NK-92 (cell line): ENCODE results near the gene MALRD1.

Source experiments
- DNase-seq: peaks from one replicate; lab custom pipeline; 2025; ENCODE audit not compliant: unreplicated experiment; lab: John Stamatoyannopoulos, UW

MALRD1 gene

DNA sequence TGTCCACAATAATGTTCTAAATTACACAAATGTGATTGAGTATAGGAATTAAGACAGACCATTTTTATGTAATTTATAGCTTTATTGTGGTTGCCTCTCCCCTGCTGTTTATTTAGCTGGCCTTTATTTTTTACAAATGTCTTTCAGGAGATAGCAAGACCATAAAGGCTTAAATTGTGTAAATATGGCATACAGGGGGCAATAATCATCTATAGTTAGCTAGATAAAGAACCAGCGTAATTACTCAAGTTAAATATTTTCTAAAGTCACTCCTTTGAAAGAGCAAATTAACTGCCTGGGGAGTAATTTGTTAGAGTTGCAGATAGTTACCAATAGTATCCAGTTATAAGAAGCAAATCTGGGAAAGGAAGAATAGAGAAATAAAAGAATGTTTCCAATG lies at the start of gene MALRD1:
Gene MALRD1, plus strand, starts transcription at position 313 of the 400 bp plus-strand sequence. CDS start 138 bp downstream, outside the sequence.
- no peak for DNase-seq

DNA sequence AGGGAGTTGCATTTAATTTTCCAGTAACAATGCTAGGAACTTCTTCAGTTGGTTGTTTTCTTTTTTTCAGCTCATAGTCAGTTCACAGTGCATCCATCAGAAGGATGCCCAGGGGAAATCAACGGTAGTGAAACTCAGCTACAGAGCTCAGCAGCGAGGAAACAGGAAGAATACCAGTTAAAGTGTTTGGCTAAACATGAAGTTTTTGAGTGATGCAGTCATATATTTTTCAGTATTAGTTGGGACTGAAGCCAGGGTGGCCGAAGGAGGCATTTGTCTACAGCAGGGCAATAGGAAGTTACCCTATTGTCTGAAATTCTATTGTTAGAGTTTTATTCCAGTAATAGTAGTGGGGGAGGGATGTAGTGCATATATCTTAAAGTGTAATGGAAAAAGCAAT lies 45.3 kb upstream of the MALRD1 start:
- DNase-seq: no peak

DNA sequence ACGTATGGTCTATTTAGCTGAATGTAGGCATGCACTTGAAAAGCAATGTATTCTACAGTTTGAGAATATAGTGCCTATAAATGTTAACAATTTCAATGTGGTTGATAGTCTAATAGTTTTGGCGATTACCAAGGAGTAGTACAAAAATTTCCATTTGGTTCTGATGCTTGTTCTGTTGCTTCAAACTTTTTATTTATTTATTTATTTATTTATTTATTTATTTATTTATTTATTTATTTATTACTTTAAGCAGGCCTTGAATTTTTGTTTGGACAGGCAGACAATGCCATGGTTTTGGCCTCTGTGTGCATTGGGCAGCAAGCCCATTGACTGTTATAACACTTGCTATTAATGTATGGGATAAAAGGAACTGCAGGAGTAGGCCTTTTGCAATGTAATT lies 36.5 kb upstream of the MALRD1 start:
- DNase-seq: no peak

DNA sequence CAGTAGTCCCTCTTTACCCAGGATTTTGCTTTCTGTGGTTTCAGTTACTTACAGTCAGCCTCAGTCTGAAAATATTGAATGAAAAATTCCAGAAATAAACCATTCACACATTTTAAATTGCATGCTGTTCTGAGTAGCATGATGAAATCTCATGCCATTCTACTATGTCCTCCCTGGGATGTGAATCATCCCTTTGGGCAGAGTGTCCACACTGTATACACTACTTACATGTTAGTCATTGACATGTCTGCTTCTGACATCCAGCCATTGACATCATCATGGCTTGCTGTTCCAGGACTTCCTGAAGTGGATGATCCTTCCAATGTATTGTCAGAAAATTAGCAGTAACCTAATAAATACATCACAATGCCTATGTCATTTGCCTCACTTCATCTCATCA lies 34.6 kb upstream of the MALRD1 start:
- no peak for DNase-seq

DNA sequence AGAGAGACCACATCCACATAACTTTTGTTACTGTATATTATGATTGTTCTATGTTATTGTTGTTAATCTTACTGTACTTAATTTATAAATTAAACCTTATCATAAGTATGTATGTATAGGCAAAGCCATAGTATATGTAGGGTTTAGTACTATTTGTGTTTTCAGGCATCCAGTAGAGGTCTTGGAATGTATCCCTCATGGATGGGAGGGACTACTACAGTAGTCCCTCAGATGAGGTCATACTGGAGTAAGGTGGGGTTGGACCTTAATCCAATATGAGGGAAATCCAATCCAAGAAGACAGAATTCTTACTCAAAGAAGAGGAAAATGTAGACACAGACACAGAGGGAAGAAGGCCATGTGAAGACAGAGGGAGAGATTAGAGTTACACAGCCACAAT lies 34.1 kb upstream of the MALRD1 start:
- no peak for DNase-seq

DNA sequence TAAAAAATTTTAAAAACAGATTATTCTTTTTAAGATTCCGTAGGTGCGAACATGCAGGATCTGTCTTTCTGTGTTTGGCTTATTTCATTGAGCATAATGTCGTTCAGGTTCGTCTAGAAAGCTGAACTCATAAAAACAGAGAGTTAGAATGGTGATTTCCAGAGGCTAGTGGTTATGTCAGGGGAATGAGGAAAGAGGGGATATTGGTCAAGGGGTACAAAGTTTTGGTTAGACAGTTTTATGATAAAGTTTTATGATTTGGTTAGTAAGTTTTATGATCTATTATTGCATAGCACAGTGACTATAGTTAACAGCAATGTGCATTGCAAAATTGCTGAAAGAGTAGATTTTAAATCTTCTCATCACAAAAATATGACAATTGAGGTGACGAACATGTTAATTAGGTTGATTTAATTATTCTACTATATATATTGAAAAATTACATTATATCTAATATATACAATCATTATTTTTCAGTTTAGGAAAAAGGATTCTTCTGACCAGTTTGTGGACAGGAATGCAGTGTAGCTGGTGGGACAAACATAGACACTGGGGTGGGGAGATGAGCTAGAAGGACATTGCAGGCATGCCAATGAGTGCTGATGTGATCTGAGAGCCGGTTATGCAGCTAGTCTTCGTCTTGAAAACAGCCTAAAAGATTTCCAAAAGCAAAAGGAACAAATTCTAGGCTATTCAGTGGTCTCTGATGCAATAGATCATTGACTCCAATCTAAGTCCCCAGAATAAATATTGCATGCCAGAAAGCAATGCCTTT lies 31.3 kb upstream of the MALRD1 start:
- DNase-seq: no peak

DNA sequence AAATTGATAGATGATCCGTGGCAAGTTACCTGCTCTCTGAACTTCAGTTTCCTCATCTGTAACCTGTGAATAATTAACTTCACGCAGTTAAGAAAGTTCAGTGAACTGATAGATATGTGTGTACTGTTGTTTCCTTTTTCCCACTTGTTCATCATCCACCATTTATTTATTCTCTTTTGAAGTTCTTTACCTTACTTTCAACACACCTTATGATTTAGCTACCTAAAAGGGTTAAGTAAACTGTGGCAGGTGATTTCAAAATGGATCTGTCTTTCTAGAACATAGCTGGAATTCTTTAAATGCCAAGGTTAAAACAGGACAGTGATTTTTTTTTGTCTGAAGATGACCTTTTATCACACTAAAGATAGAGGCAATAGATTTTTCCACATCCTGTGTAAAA lies 27.4 kb upstream of the MALRD1 start:
- no peak for DNase-seq

DNA sequence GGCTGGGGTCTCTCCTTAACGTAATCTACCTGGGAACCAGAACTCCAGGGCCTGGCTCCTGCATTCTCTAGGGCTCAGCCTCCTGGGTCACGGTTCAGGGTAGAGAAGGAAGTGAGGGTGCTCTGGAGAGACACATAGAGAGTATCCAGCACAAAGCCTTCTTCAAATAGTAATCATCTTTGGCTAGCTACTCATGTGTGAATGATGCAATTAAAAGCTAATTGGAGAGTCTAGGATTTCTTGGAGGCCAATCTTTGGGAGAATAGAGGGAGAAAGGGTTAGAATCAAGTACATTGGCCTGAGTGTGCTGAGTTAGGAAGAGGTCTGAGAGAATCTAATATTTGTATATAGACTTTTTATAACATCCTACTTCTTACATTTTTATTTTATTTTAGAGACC lies 24.0 kb upstream of the MALRD1 start:
- DNase-seq: no peak

DNA sequence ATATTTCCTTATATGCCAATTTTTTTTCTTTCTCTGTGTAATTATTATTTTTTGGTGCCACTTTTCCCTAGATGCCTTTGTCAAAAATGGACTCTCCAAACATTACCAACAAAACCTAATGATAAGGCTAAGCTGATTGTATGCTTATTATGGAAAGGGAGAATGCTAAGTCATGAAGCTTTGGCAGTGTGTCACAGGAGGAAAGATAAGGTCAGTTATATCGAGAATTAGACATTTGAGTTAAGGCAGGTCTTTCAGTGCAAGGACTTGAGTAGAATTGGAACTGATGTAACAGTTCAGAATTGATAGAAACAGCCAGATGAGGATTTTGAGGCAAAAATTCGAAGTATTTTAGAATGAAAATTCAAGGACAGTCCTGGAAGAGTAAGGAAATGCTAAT lies 16.8 kb upstream of the MALRD1 start:
- DNase-seq: no peak

DNA sequence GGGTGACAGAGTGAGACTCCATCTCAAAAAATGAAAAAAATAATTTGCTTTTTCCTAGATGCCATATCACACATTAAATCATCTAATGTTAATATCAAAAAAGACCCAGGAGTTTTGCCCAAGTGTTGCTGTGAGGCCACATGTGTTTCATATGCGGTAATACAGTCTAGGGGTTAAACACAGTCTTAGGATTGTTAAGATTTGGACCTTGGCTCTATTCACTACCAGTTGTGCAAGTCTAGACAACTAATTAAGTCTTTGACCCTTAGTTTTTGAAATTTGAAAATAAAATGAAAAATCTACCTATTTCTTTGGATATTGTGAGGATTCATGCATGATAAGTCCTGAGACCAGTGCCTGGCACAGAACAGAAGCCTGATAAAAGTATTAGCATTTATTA lies 14.9 kb upstream of the MALRD1 start:
- DNase-seq: no peak

DNA sequence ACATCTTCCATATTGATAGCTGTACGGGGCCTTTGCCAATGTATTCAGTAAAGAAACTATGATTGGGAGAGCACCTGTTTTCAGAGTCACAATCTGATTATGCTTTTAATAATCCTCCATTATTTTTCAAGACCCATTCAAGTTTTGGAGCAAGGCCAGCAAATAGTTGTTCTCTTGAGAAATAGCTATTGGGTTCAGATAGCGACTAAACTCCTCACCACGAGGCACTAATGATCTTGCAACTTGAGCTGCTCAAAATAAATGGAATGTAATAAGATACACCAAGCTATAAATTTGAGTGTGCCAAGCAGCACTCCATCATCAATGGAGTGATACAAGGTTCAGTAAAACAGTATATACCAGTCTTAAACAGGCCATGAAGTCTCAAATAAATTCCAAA lies 7.4 kb upstream of the MALRD1 start:
- no peak for DNase-seq

DNA sequence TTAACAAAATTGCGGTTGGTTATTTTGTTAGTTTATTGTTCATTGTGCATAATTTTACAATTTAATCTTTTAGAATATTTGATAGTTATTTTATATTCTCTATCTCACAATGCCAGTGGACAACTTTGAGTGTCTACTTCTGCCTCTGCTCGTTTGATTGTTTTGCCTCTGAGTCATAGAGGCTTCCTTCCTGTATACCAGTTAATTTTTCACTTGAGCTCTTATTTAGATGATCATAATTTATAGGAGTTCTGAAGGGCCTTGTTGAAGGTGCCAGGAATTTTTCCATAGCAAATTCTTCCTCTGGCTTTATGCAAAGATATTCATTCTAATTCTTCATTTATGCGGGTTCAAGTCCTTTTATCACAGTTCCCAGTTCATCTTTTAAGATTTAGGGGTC lies 5.2 kb upstream of the MALRD1 start:
- no peak for DNase-seq

DNA sequence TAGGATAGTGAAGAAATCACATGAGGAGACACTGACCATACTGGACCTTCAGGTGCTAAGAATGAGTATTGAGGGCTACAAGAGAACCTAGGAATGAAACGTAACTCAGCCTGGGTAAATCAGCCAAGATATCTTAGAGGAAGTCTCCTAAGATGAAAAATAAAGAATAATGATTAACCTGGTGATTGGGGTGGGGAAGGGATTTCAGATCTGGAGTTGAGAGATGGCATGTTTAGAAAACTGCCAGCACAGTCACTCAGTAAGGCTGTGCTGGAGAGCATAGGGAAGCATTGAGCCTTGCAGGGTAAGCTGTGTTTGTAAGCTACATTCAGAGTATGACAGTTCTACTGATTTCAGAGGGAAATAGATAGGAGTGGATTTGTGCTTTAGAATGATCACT lies 1.9 kb upstream of the MALRD1 start:
- no peak for DNase-seq

DNA sequence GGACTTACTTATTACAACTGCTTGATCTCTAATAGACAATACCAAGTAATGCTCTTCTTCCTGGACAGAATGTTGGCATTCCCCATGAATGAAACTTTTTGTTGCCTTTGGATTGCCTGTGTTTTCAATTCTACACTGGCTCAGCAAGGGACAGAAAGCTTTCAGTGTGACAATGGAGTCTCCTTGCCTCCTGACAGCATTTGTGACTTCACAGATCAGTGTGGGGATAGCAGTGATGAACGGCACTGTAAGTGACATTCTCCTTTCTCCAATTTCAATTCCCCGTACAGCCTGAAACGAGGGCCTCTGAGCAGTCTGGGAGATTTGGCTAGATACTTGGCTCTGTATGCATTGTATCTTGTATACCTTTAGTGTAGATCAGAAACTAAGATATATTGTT lies 290 bp downstream of the MALRD1 start:
- DNase-seq: no peak

DNA sequence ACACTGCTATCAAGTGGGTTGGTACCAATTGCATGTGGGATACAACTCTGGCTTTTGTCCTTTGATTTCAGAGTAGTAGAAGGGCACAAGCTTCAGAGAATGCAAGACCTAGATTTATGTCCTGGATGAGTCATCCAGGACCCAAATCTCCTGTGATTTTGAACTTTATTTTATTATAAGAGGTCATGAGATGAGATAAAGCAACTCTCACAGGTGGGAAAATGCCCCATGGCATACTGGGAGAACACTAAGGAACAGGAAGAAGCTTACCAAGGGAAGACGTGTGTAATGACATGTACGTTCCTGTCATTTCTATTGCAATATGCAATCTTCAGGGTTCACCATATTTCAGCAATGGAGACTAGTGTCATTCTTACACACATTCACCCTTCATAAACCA lies 966 bp downstream of the MALRD1 start:
- no peak for DNase-seq

DNA sequence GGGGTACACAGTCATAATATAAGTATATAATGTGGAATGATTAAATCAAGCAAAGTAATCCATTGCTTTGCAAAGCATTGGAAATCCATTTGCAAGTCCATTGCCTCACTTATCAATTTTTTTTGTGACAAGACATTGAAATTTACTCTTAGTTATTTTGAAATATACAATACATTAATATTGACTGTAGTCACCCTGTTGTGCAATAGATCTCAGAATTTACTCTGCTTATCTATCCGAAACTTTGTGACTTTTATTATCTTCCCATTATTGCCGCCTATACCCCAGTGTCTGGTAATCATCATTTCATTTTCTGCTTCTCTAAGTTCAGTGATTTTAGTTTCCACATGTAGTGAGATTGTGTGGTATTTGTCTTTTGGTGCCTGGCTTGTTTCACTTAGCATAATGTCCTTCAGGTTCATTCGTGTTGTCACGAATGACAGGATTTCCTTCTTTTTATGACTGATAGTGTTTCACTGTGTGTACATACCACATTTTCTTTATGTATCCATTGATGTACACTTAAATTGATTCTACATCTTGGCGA lies 5.8 kb downstream of the MALRD1 start:
- no peak for DNase-seq

DNA sequence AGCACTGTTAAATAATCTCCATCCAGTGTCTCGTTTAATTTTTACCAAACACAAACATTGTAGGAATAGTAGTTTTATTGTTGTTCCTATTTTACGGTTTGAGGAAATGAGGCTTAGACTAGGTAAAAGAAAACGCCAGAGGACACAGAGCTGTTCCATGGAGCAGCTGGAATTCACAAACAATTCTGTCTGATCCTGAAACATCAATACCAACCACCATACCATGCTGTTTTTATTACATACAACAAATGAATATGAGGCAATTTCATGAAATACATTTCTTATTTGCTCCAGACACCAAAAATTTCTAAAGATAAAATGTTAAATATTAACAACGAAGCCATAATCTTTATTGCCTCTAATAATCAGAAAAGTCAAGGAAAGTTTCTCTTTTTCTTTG lies 9.4 kb downstream of the MALRD1 start:
- DNase-seq: no peak

DNA sequence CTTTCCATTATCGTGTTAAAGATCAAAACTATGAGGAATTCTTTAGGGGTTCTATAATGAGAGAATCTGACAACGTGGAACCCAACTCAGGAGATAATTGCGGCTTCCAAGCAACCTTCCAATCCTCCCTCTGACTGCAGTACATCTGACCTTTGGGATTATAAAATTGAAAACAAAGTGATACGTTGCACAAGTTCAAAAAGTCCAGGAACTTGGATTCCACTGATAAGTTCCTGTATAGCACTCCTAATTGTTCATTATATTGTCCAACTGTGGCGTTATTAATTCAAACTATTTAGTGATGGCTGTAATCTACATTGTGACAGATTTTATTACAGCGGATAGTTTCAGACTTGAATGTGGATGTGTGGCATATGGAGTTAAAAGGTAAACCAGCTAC lies 15.4 kb downstream of the MALRD1 start:
- no peak for DNase-seq

DNA sequence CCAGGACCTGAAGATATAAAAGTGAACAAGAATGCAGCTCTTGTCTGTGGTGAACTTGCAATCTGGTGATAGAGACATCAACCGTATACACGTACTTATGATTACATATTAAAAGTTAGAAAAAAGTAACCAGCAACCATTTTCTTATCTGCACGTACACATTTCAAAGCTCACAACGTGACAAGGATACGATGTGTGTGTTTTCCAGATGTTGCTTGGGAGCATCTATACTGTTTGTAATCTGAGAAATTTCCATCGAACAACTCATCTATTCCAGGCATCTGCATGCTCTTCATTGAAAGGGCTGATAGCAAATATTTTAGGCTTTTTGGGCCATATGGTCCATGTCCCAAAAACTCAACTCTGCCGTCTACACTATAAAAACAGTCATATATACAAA lies 23.3 kb downstream of the MALRD1 start:
- DNase-seq: no peak

DNA sequence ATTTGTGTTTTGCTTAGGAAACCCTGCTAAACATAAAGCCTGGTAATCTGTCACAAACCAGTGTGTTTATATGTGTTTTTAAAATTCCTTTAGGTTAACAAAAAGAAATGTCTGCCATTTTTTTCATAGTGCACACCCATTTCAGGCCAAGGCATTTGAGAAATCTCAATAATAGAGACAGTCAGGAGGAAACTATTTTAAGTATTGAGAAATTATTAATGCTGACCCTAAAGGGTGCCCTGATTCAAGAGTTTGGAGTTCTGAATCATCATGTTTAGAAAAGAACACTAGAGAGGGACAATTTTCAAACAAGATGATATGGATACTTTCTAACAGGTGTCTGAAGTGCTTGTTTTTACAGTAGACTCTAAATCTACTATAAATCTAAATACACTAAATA lies 28.7 kb downstream of the MALRD1 start:
- DNase-seq: no peak

DNA sequence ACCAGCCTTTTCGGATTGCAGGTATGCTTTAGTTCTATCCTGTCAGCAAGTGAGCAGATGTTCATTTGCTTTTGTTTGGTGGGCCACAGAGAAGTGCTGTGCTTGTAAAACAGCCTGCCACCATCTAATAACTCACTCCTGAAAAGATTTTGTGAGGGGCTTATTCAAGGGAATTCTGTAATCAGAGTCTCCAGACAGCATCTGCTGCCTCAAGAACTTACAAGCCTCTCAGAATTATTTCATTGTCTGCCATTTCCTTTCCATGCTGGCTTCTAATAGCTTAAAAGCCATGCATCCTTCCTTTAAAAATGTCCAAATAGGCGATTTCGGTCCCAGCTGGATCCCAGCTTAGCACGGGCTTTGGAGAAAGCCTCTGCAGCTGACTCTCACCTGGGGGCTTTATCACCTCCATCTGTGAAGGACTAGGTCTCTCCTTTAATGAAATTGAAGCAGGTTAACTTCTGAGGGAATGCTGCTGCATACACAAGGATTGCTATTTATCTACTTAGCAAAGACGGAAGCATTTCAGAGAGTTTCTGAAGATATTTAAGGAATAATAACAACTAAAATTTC lies 48.0 kb downstream of the MALRD1 start:
- no peak for DNase-seq

DNA sequence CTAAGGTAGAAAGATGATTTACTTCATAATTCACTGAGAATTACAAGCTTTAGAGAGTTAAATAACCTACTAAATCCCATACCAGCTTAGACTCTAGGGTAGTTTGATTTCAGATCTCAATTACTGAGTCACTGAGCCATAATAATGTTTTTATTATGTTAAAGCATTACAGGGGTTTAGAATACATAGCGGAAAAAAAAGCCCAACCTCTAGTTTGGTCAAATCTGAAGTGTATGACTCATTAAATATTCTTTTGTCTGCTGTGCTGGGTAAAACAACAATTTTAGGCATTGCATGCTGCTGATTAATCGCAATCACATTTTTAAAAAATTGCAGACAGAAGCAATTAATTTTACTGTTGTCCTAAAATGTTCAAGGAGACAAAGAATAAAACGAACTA lies 48.5 kb downstream of the MALRD1 start:
- DNase-seq: no peak

DNA sequence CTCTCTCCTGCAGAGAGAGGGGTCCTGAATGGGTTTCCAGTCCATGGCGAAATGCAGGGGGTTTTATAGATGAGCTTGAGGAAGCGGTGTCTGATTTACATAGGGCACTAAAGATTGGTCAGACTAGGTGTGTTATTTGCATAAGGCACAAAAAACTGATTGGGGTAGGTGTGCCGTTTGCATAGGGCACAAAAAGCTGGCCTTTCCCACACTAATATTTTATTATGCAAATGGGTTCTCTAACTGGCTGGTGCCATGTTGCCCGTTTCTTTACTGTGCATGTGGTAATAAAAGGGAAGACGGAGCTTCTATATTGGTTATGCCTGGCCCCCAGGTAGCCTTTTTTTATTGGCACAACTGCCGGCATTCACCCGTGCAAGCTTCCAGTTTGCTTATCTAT lies 50.2 kb downstream of the MALRD1 start:
- DNase-seq: no peak
